SH-SY5Y (cell line): ENCODE measurements around the gene STAC3.

Source experiments
- GATA2 ChIP-seq: IDR thresholded peaks from 2 replicates; pipeline ENCODE4 v1.6.1; 2011; ENCODE audit warnings: mild to moderate bottlenecking, low read depth, low read length
- GATA3 ChIP-seq: IDR thresholded peaks from 2 replicates; pipeline ENCODE4 v1.6.1; 2011; ENCODE audit warnings: low read depth, mild to moderate bottlenecking, low read length, moderate library complexity

The STAC3 gene

DNA sequence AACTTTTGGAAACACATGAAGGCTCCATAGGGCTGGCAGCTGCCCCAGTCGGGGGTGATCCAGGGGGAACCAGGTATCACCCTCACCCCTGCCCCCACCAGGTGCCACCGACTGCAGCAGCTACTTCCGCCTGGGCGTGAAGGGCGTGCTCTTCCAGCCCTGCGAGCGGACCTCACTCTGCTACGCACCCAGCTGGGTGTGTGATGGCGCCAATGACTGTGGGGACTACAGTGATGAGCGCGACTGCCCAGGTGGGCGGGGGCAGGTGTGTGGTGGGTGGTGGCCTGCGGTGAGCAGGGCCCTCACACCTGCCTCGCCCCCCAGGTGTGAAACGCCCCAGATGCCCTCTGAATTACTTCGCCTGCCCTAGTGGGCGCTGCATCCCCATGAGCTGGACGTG lies 56.7 kb downstream of the STAC3 start:
- TF ChIP-seq GATA3 (no peak), GATA2 (no peak)

GRCh38 chr12:57193706-57194245 lies 57.2 kb downstream of the STAC3 start:
- TF ChIP-seq GATA3 (no peak), GATA2 (no peak)
